CD4-positive, alpha-beta T cell treated with Interleukin-10 for 1 hour (primary cell): Measurements from ENCODE around the gene ST7.
"Not testable (repeated sequence)": the region's sequence is repeated elsewhere in the genome, so short reads cannot be mapped to it uniquely, and the experiment has no call there.

Source experiments
- DNase-seq: peaks from one replicate; pipeline ENCODE4 v3.0.0-alpha.2; 2020

The ST7 gene

GRCh38 chr7:117010375-117011133 is 57.3 kb downstream of the ST7 start:
- no peak for DNase-seq

DNA sequence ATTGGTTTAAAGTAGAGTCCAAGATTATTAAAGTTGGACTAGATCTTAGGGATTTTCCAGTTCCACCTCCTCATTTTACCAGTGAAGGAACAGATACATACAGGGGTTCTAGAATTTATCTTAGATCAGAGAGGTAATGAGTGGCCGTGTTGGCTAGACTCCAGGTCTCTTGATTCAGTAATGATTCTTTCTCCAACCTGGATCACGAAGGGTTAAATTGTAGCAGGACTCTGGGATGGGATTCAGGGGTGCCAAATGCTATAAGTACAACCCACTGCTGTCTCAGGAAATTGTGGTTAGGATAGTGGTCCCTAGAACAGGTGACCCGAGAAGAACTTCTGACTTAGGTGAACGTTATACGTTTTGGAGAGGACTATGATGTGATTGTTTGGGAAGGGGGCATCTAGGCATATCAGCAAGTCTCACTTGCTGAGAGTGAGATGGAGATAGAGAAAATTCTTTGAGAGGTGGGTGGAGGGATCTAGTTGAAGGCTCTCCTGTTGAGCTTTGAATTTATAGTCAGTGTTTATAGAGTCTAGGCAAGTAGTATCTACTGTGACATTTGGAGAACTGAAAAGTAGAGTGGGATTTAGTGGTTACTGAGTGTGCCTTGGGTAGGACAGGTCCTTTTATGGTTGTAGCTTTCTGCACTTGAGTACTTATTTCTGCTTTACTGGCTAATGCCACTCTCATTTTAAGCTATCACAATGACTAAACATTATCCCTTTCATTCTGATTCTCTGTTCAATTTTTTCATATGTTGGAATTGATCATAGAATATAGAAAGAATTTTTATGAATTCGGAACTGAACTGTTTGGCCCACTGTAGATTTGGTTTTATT is 58.3 kb downstream of the ST7 start:
- no peak for DNase-seq

DNA sequence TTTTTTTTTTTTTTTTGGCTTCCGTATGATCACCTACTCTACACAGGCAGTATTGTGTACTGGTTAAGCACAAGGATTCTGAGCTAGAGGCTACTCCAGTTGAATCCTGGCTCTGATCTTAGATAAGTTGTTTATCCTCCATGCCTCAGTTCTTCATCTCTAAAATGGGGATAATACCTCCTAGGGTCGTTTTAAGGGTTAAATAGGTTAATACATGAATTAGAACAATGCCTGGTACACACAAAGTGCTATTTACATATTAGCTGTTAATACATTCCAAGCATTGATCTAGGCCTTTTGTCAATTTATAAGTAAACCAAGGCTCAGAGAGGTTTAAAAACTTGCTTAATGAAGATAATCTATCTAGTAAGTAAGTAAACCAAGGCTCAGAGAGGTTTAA is 59.0 kb downstream of the ST7 start:
- no peak for DNase-seq

GRCh38 chr7:117012696-117013095 is 59.4 kb downstream of the ST7 start:
- DNase-seq = peak; percentile 37

GRCh38 chr7:117014099-117014656 is 60.9 kb downstream of the ST7 start:
- DNase-seq = no peak

GRCh38 chr7:117014673-117015133 is 61.4 kb downstream of the ST7 start:
- peak; percentile 11 for DNase-seq

- no peak for DNase-seq
Measured at GRCh38 chr7:117015258-117016184, 62.2 kb downstream of the ST7 start.

GRCh38 chr7:117017017-117017451 is 63.7 kb downstream of the ST7 start:
- DNase-seq = no peak

GRCh38 chr7:117017702-117018266 is 64.5 kb downstream of the ST7 start:
- no peak for DNase-seq

GRCh38 chr7:117018713-117019112 is 65.4 kb downstream of the ST7 start:
- DNase-seq = no peak

DNA sequence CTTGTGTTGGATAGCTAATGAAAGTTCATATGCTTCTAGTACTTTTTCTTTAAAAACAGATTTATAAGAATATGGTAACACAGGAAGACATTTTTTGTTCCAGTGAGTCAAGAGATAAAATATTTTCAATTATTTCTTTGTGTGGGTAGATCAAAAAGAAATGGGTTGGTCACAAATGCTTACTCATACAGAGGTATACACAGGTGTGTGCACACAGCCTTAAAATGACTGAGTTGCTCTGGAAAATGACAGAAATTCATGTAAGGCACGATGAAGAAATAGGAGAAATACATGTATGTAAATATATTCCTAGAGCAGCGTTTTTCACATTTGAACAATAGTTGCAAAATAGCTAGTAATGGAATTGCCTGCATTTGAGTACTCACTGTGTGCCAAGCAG is 66.0 kb downstream of the ST7 start:
- no peak for DNase-seq

DNA sequence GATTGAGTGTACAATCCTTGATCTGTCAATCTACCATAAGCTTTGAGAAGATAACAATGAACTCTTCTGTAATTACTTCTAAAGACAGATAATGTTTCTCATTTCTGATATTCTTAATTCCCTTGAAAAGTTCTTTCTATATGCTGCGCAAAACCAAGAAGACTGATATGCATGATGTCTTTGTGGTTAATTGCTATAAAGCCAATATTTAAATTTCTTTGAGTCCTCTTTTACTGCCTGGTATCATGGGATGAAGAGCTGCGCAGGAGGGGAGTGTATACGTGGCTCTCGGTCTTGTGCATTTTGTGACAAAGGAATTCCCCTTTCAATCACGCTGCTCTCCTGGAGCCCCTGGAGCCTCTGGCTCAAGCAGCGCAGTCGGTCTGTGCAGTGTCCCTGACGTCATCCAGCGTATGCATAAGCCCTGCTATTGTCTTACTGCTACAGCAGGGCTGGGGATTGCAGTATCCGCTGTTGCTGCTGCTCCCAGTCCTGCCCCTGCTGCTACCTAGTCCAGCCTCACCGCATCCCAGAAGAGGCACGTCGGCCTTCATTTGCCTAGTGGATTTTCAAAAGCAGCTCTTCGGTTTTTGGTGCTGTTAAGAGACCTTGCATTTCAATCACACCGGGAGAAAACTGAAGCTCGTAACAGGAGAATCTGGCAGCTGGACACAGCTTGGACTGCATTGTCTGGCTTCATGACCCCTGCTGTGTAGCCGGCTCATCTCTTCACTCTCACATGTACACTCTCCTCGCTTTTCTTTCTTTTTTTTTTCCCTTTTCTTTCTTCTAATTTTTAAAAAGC is 66.7 kb downstream of the ST7 start:
- DNase-seq = no peak

DNA sequence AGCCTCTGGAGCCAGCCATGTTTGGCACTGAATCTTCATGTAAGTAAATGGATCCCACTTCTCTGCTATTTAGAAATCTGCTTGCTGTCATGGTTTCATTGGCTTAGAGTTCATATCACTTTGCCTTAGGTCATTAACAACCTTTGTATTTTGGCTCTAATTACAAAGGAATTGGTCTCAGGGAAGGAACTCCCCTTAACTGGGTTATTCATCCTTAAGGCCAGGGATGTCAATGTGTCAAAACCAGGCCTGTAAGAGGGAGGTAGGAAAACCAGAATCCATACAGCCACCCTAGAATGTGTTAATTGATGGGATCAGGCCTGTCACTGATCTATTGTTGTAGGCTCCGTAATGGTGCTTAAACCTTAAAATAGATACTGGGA is 67.3 kb downstream of the ST7 start:
- no peak for DNase-seq

DNA sequence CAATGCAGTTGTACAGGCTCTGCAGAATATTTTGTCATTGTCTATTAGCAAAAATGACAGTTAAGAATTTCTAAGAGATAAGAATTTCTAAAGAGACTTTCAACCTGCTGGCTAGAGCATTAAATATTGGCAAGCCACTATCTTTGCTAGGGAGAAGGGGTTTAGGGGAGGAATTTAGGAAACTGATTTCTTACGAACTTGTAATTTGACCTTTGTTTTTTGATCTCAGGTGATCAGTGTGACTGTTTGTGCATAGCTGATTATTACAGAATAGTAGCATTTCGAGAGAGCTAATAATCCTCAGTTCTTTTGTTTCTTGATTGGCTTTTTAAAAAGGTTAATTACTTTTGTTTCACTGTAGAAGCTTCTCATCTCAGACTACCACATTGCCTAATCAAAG is 68.1 kb downstream of the ST7 start:
- no peak for DNase-seq

- DNase-seq = no peak
Measured at GRCh38 chr7:117021986-117022385, 68.7 kb downstream of the ST7 start.

- DNase-seq = no peak
Measured at GRCh38 chr7:117023325-117023854, 70.1 kb downstream of the ST7 start.

DNA sequence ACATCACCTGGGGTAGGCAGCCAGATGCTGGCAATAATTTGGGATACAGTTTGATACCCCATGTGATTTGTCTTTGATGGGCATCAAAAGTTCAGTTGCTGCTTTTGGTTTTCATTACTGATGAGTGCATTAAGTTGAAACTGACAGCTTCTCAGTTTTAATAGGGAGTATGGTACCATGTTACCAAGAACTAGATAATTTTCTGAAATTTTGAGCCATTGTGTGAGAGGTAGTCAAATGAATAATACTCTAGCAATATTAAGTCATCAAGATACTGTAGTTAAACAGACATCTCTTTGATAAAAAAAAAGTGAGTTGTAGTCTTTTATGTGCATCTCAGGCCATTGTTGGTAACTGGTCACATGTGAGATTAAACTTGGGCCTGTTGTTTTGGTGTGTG is 71.5 kb downstream of the ST7 start:
- no peak for DNase-seq

GRCh38 chr7:117025891-117026290 is 72.6 kb downstream of the ST7 start:
- no peak for DNase-seq

DNA sequence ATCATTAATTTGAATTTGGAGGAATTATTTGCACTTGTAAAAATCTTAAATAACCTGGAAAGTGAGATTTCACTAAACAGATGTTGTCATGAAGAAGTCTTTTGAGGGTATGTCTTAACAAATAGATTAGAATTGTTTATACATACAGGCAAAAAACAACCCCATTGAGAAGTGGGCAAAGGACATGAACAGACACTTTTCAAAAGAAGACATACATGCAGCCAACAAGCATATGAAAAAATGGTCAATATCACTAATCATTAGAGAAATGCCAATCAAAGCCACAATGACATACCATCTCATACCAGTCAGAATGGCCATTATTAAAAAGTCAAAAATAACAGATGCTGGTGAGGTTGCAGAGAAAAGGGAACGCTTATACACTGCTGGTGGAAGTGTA is 77.0 kb downstream of the ST7 start:
- not testable (repeated sequence) for DNase-seq

DNA sequence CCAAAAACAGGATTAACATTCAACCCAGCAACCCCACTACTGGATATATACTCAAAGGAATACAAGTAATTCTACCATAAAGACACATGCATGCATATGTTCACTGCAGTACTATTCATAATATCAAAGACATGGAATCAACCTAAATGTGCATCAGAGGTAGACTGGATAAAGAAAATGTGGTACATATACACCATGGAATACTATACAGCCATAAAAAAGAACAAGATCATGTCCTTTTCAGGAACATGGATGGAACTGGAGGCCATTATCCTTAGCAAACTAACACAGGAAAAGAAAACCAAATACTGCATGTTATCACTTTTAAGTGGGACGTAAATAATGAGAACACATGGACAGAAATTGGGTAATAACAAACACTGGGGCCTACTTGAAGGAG is 77.5 kb downstream of the ST7 start:
- not testable (repeated sequence) for DNase-seq

- DNase-seq = no peak
Measured at GRCh38 chr7:117032810-117033209, 79.5 kb downstream of the ST7 start.
